B cell (primary cell): ENCODE measurements around the gene PPM1G.

Experiments
- CTCF ChIP-seq: fragments of 200-600 bp; IDR thresholded peaks from one replicate; pipeline ENCODE4 v1.8.0; 2022; ENCODE audit warnings: antibody characterized with exemption, mild to moderate bottlenecking
- EZH2 ChIP-seq: IDR thresholded peaks from 2 replicates; pipeline ENCODE4 v1.6.1; 2012; ENCODE audit warnings: borderline replicate concordance, low read depth, mild to moderate bottlenecking, moderate library complexity, low read length; ENCODE audit not compliant: insufficient read depth, poor library complexity, severe bottlenecking

GRCh38 chr2:27441226-27441926, 32.0 kb upstream of the PPM1G start:
- TF ChIP-seq CTCF, result no peak
- TF ChIP-seq EZH2, result no peak
